Glomerular endothelial cell (primary cell): ENCODE measurements around the gene BANK1. TPM values are rescaled to one million over a fixed set of nuclear protein-coding genes. Genes with fewer than 3 reads are reported as not detected.

Experiments used
- DNase-seq: peaks from one replicate; pipeline ENCODE4 v3.0.0-alpha.2; 2011; ENCODE audit warnings: low read depth, low spot score; ENCODE audit errors: extremely low read depth
- total RNA-seq: library from RNA; depleted of rRNA; stranded (reverse); fragments of >200 nt; gene quantifications from 2 replicates; pipeline ENCODE4 v1.2.3, GENCODE V29; 2015

BANK1 gene
- total RNA-seq = 0.18 and 1.1 TPM in 2 replicates

GRCh38 chr4:101790521-101791181 lies at the start of gene BANK1:
BANK1 (plus strand) TSS chr4:101790730; CDS start chr4:101790881, 151 bp downstream.
- no peak for DNase-seq

- DNase-seq = no peak
These were observed 36.8 kb upstream of the BANK1 start for GRCh38 chr4:101753721-101754120.

- no peak for DNase-seq
These were observed 34.3 kb upstream of the BANK1 start for GRCh38 chr4:101756181-101756580.

DNA sequence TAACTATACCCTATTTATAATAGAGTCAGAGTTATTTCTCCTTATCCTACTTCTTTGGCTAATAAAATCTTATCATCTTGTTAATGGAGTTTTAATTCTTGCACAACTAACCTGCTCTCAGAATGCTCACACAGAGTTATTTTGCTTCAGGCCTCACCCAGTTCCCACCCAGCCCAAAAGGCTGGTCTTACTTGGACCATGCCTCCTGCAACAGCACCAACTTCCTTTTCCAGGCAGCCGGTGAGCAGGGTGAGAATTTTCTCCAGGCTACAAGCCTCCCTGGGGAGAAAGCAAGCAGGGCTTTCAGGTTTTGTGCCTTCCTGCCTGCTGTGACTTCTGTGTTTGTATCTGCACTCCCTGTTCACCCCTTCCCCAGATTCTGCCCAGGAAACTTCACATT lies 29.1 kb upstream of the BANK1 start:
- DNase-seq = no peak

- DNase-seq = no peak
These were observed 28.5 kb upstream of the BANK1 start for GRCh38 chr4:101762025-101762424.

- no peak for DNase-seq
These were observed 28.0 kb upstream of the BANK1 start for GRCh38 chr4:101762534-101762933.

- DNase-seq = no peak
These were observed 27.0 kb upstream of the BANK1 start for GRCh38 chr4:101763576-101763975.

DNA sequence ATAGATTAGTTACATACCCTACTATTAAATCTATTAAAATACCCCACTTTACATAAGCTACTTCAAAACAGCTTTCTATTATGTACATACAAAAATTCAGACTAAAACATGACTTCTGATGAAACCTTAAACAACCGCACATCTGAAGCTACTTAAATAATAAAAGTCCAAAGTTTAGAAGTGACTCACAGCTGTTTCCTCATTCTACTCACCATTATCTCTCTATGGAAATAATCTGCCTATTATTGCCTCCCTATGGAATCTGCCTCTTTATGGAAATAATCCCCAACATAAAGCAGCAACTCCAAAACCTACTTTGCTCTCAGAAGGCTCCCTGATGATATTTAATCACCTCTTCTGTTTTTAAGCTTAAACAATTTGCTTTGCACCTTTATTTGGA lies 15.7 kb upstream of the BANK1 start:
- DNase-seq = no peak

DNA sequence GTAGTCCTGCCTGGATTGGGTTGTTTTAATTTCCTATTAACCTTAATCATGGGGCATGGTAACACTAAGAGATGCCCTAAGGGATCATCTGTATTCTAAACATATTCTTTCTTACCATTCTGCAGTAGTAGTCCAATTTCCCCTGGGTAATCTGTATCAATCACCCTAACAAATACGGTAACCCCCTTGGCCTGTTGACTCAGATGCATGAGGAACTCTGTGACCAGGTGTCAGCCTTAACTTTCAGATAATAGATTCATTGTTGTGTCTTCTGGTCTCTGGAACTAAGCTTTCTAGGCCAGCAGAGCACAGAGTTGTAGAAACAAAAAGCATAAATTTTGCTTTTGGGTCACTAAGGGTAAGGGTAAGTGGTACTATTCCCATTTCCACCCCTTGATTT lies 13.1 kb upstream of the BANK1 start:
- DNase-seq = no peak

GRCh38 chr4:101780284-101780683 lies 10.2 kb upstream of the BANK1 start:
- no peak for DNase-seq

DNA sequence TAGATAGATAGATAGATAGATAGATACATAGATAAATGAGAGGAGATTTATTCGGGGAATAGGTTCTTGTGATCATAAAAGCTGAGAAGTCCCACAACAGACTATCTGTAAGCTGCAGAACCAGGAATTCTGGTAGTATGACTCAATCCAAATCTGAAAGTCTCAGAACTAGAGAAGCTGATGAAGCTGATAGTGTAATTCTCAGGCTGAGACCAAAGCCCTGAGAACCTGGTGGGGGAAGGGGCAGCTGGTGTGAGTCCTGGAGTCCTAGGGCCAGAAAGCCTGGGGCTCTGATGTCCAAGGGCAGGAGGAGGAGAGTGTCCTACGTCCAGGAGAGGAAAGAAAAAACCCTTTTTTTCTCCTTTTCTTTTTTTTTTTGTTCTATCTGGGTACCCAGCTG lies 8.0 kb upstream of the BANK1 start:
- DNase-seq = no peak

DNA sequence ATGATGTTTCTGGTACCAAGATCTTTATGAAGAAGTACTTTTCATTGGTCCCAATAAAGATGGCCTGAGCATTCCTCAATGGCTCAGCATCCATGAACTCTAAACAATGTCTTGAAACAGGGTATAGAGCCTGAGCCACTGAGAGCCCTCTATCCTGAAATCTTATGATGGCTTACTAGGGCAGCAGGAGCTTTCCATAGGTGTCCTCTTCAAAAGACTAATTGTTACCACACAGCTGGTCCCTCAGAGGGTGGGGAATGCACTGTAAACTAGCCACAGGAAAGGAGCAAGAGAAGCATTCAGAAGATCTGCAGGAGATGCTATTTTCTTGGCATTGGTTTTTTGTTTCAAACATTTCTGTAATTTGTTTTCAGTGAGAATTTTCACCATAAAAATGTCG lies 5.6 kb upstream of the BANK1 start:
- no peak for DNase-seq

- no peak for DNase-seq
These were observed 5.0 kb upstream of the BANK1 start for GRCh38 chr4:101785486-101785885.

GRCh38 chr4:101787701-101788316 lies 2.7 kb upstream of the BANK1 start:
- no peak for DNase-seq

DNA sequence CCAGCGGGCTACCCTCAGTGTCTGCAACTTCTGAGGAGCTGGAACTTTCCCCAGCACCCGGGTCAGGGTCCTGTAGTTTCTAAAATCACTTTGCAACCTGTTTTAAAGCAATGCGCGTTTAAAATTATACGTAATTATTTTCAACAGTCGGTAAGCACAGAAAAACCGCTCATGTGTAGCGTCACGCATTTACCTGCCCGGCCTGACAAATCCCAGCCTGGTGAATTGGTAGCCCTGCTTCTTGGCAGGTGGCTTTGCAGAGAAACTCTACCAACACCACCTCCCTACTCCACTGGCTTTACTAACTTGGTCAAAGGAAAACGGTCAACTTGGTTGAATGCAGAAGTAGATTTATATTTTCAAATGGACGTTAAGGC lies 640 bp downstream of the BANK1 start:
- no peak for DNase-seq

DNA sequence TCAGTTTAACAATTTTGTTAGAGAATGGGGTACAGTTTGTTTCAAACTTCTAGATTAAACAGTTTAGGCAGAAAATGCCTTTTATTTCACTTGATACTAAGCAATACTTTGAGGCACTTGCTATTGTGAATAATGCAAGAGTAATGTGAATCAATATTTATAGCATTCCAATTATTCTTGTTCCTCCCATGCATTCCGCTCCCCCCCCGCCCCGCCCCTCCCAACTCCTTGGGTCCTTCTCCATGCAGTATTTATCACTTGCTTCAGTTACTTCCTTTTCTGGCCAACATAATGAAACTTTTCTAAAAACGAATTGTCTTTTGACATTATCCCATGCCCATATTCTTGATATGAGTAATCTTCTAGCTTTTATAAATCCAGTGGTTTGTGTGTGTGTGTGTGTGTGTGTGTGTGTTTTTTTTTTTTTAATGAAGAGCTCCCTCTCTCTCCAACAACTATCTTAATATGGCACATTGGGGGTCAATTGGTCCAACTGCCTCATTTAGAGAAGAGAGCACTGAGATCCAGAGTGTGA lies 1.6 kb downstream of the BANK1 start:
- no peak for DNase-seq

- no peak for DNase-seq
These were observed 2.9 kb downstream of the BANK1 start for GRCh38 chr4:101793397-101793796.

DNA sequence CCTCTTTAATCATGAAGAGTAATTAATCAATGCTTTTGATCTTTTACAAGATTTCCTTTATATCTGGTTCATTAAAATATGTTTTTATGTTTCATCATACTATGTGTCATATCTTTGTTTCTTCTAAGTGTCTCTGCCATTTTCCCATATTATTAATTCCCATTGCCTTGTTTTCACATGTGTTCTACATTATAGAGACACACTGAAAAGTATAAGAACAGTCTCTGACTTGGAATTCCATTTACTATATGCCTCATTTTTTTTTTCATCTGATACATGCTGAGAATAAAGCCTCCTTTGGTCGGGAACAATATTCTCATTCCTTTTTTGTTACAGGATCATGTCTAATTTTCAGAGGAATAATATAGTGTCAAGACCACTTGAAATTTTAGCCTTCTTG lies 4.3 kb downstream of the BANK1 start:
- DNase-seq = no peak

DNA sequence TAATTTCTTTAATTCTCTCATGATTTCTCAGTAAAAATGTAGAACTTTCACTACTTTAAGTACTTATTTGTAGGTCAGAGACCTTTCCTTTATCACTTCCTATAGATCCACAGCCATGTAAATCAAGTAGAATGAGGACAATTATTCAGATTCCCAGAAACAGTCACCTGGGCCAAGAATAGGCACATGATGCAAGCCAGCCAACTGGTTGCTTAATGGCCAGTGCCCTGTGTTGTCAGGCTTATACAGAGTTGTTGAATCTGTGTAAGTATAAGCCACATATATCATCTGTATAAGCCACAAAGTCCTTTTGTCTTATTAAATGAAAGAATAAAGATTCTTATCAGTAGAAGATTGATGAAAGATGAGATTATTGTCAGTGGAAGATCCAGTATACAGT lies 5.2 kb downstream of the BANK1 start:
- no peak for DNase-seq

DNA sequence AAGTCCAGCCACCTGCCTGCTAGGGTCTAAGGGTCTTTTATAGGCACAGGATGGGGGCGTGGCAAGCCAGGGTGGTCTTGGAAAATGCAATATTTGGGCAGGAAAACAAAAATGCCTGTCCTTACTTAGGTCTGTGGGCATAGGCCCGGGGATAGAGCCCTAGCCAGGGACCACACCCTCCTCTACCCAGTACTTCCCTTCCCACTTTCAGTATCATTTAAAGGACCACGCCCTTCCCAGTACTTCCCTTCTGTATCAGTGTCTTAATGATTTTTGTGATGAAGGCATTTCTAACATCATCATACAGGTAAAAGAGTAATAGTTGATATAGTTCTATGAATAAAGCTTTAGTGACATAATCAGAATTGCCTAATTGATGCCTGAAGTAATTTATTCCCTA lies 11.4 kb downstream of the BANK1 start:
- no peak for DNase-seq

- DNase-seq = no peak
These were observed 16.4 kb downstream of the BANK1 start for GRCh38 chr4:101806914-101807313.

GRCh38 chr4:101807351-101807750 lies 16.8 kb downstream of the BANK1 start:
- no peak for DNase-seq

- no peak for DNase-seq
These were observed 23.1 kb downstream of the BANK1 start for GRCh38 chr4:101813604-101814003.
